ENCODE measurements around the gene PLEK.
"Not testable (repeated sequence)": the region's sequence is repeated elsewhere in the genome, so short reads cannot be mapped to it uniquely, and the experiment has no call there.

Gene PLEK

DNA sequence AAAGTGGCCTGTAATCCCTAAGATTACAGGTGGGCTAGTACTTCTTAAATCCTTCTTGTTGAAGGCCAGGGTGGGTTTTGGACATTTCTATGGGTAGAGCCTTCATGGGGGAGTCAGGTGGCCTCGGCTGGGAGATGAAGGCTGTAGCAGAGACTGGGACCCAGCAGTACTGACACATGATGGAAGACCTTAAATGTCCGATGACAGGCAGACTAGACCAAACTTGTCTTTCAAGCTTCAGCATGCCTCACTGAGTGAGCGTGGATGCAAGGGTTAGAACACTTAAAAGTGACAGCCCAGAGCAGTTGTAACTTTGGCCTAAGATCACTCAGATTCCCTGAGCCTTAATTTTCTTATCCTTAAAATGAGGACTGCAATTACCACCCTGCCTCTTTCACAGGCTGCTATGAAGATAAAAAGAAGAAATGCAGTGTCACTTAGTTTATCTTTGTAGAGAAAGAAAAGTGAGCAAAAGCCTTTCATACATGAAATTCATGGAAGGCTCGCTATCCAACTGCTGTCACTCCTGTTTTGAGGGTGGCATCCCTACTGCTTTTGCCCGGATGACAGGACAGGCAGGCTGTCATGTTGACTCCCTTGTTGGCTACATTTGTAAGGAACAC lies 19.5 kb downstream of the PLEK start:
- DNase-seq (ENCODE audit: extremely low read depth in 1 of 2, low read depth in 1 of 2) = no peak

DNA sequence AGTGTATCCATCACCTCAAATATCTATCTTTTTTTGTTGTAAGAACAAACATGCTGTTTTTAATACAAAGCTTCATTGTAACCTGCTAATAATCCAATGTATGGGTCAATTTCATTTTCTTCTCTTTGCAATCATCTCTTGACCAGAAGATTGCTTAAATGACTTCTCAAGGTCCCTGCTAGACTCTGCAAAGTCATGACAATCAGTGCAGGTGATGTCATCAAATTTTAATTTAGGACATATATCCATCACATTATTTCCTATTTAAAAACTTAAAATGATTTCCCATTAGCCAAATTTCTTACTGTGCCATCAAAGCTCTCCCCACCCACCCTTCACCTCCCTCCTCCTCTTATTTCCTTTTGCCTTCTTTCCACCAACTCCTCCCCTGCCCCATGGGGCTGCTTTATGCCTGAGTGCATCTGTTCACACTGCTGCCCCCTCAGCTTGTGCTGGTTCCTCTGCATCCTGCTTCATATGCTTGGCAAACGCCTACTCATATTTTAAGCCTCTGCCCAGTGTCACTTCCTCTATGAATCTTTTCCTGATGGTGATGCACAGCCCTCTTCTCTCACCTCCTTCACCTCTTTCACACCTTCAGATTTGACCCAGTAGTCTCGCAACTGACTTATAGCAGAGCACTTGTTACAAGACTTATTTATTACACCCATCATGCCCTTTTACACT lies 20.3 kb downstream of the PLEK start:
- DNase-seq (ENCODE audit: extremely low read depth in 1 of 2, low read depth in 1 of 2) = no peak

DNA sequence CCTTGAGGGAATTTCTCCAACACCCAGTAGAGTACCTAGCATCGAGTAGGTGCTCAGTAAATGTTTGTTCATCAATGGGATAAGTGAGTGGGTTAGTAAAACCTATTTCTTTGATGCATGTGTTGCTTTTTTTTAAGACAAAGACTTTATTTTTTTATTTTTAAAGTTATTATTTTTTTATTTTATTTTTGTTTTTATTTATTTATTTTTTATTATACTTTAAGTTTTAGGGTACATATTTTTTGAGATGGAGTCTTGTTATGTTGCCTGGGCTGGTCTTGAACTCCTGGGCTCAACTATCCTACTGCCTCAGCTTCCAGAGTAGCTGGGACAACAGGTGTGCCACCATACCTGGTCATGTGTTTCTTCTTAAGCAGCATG lies 20.8 kb downstream of the PLEK start:
- no peak for DNase-seq (ENCODE audit: extremely low read depth in 1 of 2, low read depth in 1 of 2)

DNA sequence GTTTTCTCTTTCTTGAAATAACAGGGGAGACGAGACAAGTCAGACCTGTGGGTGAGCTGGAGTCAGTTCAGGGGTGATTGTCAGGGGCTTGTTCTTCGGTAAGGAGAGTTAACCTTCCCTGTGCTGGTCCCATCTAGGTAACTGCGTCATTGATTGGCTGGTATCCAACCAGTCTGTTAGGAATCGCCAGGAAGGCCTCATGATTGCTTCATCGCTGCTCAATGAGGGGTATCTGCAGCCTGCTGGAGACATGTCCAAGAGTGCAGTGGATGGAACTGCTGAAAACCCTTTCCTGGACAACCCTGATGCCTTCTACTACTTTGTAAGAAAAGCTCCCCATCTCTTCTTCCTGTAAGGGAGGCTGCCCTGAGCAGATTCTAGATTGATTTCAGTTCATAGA lies 21.3 kb downstream of the PLEK start:
- no peak for DNase-seq (ENCODE audit: extremely low read depth in 1 of 2, low read depth in 1 of 2)

DNA sequence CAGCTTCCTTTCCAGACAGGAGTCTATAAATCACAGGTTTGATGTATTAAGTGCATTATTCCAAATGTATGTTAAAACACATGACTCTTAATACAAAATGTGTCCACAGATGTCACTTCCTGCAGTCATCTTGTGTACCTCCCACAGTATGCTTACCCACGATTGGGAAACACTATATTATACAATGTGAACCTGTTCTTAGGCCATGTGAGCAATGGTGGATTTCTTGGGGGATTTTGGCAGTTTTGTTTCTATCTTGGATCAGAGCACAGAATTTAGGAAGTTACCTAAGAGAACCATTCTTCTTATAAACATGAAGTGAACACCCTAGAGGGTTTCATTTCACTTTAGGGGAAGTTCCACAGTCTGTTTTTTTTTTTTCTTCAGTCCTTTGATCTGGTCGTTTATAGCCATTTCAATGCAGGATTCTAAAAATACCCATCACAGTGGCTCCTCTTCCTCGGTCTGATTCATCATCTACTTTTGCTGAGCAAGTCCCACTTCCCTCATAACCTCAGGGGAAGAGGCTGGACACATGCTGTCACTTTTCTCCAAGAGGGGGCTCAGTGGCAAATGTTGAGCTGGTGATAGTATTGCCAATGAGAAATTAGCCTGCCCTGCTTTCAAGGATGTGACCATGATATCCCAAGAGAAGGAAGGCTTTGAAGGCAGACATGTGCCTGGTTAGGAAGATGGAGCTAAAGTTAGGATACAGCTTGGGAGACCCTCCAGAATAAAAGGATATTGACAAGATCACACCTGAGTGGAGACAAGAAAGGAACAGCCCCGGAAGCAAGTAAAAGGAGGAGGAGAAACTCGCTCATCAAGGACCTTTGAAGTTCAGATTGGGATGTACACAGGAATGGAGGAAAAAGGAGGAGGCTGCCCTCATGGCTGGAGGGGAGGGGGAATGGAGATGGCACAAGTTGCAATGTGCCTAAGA lies 22.6 kb downstream of the PLEK start:
- DNase-seq (ENCODE audit: extremely low read depth in 1 of 2, low read depth in 1 of 2) = no peak

DNA sequence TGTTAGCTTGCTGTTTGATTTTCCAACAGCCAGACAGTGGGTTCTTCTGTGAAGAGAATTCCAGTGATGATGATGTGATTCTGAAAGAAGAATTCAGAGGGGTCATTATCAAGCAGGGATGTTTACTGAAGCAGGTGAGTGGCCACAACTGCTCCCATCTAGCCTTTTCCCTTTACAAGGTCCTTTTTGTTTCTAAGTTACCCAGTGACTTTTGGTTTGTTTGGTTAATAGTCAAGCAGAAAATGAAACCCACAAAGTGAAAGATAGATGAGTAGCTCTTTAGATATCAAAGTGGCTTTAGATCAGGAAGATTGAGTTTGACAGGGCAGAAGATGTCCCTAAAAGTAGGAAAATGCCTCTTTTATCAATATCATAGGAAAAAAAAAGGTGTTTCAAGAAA lies 23.3 kb downstream of the PLEK start:
- no peak for DNase-seq (ENCODE audit: extremely low read depth in 1 of 2, low read depth in 1 of 2)

DNA sequence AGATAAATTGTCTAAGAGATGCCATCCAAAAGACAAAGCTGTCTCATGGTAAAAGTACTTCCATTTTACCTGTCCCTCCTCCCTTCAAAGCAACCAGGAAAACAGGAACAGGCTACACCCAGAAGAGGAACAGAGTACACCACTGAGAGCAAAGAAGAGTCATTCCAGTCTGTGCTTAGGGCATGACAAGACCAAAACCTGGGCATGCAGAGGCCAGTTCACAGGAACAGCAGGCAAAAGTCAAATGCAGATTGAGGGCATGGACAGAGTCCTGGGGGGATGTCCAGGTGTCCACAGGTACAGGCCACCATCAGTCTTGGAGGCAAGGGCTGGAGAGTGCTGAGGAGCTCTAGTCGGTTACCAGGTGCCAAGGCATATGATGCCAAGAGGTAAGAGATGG lies 23.7 kb downstream of the PLEK start:
- no peak for DNase-seq (ENCODE audit: extremely low read depth in 1 of 2, low read depth in 1 of 2)

DNA sequence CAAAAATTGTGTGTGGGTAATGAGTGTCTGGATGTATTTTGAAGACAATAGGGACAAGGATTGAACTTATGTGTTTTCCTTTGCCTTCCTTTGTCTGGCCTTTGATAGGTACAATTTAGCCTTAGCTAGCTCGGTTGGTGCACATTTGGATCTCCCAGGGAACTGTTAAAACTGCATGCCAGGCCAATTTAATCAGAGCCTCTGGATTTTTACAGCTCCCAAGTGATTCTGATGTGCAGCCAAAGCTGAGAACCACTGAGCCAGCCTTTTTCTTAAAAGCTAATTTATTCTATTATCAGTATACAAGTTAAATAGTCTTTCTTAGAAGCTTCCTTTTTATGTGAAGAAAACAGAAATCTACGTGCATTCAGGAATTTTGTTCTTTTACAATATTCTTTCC lies 25.0 kb downstream of the PLEK start:
- DNase-seq (ENCODE audit: extremely low read depth in 1 of 2, low read depth in 1 of 2) = no peak

DNA sequence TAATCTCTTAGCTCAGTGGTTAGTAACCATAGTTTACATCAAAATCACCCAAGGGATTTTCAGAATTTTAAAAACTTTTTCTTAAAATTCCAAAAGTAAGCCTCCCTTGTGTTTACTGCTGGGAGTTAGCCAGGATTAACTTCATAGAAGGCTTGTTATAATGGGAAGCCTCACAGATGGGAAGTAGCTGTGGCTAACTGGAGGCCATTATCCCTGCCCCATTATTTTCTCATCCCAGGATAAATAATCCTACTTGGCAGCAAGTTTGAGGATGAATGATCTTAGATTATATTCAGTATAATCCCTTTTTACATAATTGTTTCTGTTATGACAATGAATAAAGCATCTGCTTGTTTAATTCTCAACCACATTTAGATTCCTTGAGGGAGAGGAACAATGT lies 25.5 kb downstream of the PLEK start:
- no peak for DNase-seq (ENCODE audit: extremely low read depth in 1 of 2, low read depth in 1 of 2)

DNA sequence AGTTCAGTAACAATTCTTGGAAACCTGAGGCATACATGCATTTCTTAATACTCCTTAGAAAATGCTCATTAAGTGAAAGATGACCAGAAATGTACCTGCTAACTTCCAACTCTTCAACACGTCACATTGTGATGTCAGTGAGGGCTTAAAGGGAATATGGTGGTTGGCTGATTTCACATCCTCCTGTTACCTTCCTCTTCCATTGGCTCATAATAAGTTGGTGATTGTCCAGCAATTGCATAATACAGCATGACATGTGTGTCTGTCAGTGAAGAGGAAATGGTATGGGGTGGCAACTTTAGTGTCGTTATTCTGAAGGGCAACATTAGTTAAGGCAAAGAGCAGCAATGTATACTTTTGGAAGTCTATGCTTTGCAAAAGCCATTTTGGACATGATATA lies 26.0 kb downstream of the PLEK start:
- no peak for DNase-seq (ENCODE audit: extremely low read depth in 1 of 2, low read depth in 1 of 2)

DNA sequence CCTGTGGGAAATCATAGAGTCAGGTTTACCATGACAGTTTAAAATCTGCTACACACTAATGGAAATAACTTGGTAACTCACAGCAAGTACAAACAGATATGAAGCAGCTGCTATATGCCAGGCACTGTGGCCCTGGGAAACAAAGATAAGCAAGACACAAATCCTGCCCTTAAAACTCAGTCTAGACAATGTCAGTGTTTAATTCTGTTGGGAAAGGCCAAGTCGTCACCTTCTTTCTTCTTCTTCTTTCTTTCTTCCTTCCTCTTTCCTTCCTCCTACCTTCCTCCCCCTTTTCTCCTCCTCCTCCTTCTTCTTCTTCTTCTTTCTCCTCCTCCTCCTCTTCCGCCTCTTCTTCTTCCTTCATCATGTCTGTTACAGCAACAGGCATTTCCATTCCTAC lies 26.8 kb downstream of the PLEK start:
- DNase-seq (ENCODE audit: extremely low read depth in 1 of 2, low read depth in 1 of 2) = no peak

DNA sequence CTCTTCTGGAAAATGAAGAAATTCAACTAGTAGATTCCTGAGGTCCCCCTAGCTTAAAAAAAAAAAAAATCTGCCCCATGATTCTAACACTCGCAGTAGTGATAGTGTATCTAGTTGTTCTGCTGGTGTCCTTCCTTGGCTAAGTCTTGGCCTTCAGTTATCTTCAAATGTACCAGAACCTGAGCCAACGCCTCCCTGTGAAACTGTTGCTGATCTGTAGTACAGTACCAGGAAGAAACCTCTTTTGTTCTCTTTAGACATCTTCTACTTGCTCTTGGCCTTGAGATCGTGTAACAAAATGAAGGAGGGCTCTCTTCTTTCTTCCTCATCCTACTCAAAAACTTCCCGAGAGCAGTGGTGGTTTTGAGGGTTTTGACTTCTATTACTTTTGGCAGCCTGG lies 31.0 kb downstream of the PLEK start:
- no peak for DNase-seq (ENCODE audit: extremely low read depth in 1 of 2, low read depth in 1 of 2)

DNA sequence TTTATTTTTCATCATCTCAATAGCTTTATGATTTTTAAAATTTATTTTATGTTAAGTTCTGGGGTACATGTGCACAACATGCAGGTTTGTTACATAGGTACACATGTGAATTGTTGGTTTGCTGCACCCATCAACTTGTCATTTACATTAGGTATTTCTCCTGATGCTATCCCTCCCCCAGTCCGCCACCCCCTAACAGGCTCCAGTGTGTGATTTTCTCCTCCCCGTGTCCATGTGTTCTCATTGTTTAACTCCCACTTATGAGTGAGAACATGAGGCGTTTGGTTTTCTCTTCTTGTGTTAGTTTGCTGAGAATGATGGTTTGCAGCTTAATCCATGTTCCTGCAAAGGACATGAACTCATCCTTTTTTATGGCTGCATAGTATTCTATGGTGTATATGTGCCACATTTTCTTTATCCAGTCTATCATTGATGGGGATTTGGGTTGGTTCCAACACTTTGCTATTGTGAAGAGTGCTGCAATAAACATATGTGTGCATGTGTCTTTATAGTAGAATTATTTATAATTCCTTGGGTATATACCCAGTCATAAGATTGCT lies 32.7 kb downstream of the PLEK start:
- not testable (repeated sequence) for DNase-seq (ENCODE audit: extremely low read depth in 1 of 2, low read depth in 1 of 2)

DNA sequence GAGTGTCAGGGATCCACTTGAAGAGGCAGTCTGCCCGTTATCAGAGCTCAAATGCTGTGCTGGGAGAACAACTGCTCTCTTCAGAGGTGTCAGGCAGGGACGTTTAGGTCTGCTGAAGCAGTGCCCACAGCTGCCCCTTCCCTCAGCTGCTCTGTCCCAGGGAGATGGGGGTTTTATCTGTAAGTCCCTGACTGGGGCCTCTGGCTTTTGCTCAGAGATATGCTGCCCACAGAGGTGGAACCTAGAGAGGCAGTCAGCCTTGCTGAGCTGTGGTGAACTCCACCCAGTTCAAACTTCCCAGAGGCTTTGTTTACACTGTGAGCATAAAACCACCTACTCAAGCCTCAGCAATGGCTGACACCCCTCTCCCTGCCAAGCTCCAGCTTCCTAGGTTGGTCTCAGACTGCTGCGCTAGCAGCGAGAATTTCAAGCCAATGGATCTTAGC lies 38.1 kb downstream of the PLEK start:
- no peak for DNase-seq (ENCODE audit: extremely low read depth in 1 of 2, low read depth in 1 of 2)

DNA sequence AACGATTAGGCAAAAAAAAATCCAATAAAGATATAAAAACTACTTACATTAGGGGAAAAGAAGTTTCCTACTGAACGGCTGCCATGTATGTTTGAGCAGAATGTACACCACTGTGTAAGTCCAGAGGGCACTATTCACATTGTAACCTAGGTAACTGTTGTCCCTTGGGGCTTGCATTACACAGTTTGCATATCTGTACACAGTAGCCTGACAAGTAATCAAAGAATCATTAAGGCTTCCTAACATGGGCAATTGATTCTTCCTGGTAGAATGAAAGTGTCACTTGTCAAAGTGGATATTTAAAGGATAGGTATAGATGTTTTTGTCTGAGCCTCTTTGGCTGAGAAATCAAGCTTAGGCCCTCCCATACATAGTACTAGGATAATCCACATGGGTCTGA lies 39.1 kb downstream of the PLEK start:
- no peak for DNase-seq (ENCODE audit: extremely low read depth in 1 of 2, low read depth in 1 of 2)

DNA sequence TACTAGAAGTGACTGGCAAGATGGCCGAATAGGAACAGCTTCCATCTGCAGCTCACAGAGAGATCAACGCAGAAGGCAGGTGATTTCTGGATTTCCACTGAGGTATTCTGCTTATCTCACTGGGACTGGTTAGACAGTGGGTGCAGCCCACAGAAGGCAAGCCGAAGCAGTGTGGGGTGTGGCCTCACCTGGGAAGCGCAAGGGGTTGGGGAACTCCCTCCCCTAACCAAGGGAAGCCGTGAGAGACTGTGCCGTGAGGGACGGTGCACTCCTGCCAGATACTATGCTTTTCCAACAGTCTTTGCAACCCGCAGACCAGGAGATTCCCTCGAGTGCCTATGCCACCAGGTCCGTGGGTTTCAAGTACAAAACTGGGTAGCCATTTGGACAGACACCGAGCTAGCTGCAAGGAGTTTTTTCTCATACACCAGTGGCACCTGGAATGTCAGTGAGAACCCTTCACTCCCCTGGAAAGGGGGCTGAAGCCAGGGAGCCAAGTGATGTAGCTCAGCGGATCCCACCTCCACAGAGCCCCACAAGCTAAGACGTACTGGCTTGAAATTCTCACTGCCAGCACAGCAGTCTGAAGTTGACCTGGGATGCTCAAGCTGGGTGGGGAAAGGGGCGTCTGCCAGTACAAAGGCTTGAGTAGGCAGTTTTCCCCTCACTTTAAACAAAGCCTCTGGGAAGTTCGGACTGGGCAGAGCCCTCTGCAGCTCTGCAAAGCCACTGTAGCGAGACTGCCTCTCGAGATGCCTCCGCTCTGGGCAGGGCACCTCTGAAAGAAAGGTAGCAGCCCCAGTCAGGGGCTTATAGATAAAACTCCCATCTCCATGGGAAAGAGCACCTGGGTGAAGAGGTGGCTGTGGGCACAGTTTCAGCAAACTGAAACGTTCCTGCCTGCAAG lies 40.1 kb downstream of the PLEK start:
- DNase-seq (ENCODE audit: extremely low read depth in 1 of 2, low read depth in 1 of 2) = no peak

DNA sequence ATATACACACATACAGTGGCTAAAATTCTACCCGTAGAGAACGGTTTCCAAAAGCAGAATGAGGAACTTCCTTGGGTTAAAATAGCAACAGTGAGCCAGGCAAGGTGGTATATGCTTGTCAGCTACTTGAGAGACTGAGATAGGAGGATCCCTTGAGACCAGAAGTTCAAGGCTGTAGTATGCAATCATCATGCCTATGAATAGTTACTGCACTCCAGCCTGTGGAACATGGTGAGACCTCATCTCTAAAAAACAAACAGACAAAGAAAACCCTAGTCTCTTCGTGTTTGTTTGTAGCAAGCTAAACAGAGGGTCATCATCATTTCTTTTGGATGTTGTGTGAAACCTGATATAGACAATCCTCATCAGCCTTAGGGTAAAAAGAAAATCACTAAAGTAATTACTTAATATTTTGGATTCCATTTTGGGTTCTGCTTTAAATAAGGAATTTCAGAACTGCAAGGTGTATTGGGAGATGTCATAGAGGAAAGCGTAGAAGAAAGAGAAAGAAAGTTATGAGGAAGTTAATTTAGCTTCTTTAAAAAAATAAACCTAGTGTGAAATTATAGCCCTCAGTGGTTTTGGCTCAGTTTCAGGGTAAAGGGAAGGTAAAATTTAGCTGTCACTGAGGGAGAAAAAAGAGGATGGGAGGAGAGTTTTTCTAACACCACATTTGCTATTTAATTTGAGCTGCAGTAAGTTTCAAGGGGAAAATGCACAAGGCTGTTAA lies 46.5 kb downstream of the PLEK start:
- no peak for DNase-seq (ENCODE audit: extremely low read depth in 1 of 2, low read depth in 1 of 2)

DNA sequence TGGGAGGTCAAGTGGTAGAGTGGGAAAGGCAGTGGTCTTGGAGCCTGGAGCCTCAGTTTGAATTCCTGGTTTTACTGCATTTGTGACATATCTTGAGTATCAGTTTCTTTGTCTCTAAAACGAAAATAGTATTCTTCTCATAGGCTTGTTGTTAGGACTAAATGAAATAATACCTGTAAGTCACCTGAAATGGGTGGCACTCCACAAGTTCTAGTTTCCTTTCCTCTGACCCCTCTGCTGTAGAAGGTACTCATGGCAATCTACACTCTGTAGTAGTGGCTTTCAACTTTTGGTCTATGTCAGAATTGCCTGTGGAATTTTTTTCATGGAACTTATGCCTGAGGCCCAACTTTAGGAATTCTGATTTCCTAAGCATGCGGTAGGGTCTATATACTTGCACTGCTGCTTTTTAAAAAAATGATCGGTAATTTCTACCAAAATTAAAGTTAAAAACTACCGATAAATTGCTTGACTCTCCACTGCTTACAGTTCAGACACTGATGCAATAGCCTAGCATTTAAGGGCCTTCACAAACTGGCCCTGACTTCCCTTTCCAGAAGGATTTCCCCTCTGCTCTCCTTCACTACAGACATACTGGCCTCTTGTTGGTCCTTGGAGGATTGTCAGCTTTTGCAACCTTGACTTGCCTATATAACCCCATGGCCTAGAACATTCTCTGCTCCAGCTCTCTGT lies 47.2 kb downstream of the PLEK start:
- DNase-seq (ENCODE audit: extremely low read depth in 1 of 2, low read depth in 1 of 2) = no peak

DNA sequence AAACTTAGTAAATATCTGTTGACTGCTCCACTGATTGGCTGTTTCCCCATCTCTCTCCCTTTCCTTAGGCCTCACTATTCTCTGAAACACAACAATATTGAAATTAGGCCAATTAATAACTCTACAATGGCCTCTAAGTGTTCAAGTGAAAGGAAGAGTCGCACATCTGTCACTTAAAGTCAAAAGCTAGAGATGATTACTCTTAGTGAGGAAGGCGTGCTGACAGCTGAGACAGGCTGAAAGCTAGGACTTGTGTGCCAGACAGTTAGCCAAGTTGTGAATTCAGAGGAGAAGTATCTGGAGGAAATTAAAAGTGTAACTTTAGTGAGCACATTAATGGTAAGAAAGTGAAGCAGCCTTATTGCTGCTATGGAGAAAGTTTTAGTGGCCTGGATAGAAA lies 48.4 kb downstream of the PLEK start:
- no peak for DNase-seq (ENCODE audit: extremely low read depth in 1 of 2, low read depth in 1 of 2)

Measured in stimulated activated CD8-positive, alpha-beta memory T cell treated with anti-CD3 and anti-CD28 coated beads, Interleukin-7, amount 100 ng/mL, for 48 hours (primary cell).